GM19025 (cell line): Measurements from ENCODE around the gene DRICH1.
"Not testable (repeated sequence)": the region's sequence is repeated elsewhere in the genome, so short reads cannot be mapped to it uniquely, and the experiment has no call there.

Experiments
- ATAC-seq: cut with Tn5 transposase; IDR thresholded peaks from one replicate; pipeline ENCODE4 v1.9.1; 2021; ENCODE audit warnings: mild to moderate bottlenecking, low read depth, moderate library complexity; ENCODE audit not compliant: unreplicated experiment

Gene DRICH1

GRCh38 chr22:23651676-23652075 lies 19.6 kb upstream of the DRICH1 start:
- ATAC-seq: no peak

GRCh38 chr22:23649071-23649501 lies 17.0 kb upstream of the DRICH1 start:
- ATAC-seq: no peak

- ATAC-seq: not testable (repeated sequence)
Measured at GRCh38 chr22:23646526-23646925, 14.4 kb upstream of the DRICH1 start.

- not testable (repeated sequence) for ATAC-seq
Measured at GRCh38 chr22:23640206-23640605, 8.1 kb upstream of the DRICH1 start.

GRCh38 chr22:23639661-23640060 lies 7.5 kb upstream of the DRICH1 start:
- ATAC-seq: no peak

GRCh38 chr22:23638611-23639010 lies 6.5 kb upstream of the DRICH1 start:
- no peak for ATAC-seq

- not testable (repeated sequence) for ATAC-seq
Measured at GRCh38 chr22:23635291-23635690, 3.2 kb upstream of the DRICH1 start.

- not testable (repeated sequence) for ATAC-seq
Measured at GRCh38 chr22:23628056-23628743, 3.9 kb downstream of the DRICH1 start.

- not testable (repeated sequence) for ATAC-seq
Measured at GRCh38 chr22:23627401-23628055, 4.6 kb downstream of the DRICH1 start.

- no peak for ATAC-seq
Measured at GRCh38 chr22:23626286-23626975, 5.7 kb downstream of the DRICH1 start.

- ATAC-seq: no peak
Measured at GRCh38 chr22:23622634-23623033, 9.5 kb downstream of the DRICH1 start.

- not testable (repeated sequence) for ATAC-seq
Measured at GRCh38 chr22:23621916-23622315, 10.2 kb downstream of the DRICH1 start.

GRCh38 chr22:23621082-23621780 lies 10.9 kb downstream of the DRICH1 start:
- ATAC-seq: no peak

- ATAC-seq: no peak
Measured at GRCh38 chr22:23613193-23613972, 18.7 kb downstream of the DRICH1 start.

- no peak for ATAC-seq
Measured at GRCh38 chr22:23609983-23610781, 21.9 kb downstream of the DRICH1 start.

- ATAC-seq: no peak
Measured at GRCh38 chr22:23608583-23608982, 23.5 kb downstream of the DRICH1 start.

GRCh38 chr22:23606204-23607131 lies 25.7 kb downstream of the DRICH1 start:
- ATAC-seq: no peak
